Testis (tissue), 2 donors: ENCODE data around the gene IL34.

Source experiments
- POLR2A ChIP-seq: fragments of 450-650 bp; IDR thresholded peaks from one replicate; pipeline ENCODE4 v1.6.1; 2017; ENCODE audit warnings: antibody characterized with exemption, mild to moderate bottlenecking, moderate library complexity
- TF ChIP-seq, protein P1 (sequence below), 3 experiments: fragments of 450-650 bp in 2 of 3; fragments of 200-600 bp in 1 of 3; sonication (generic) in 1 of 3; IDR thresholded peaks; one replicate each; pipeline ENCODE4 v1.5.1; 2016 to 2019; ENCODE audit warnings: antibody characterized with exemption in 3 of 3, mild to moderate bottlenecking in 2 of 3, moderate library complexity in 1 of 3

DNA sequence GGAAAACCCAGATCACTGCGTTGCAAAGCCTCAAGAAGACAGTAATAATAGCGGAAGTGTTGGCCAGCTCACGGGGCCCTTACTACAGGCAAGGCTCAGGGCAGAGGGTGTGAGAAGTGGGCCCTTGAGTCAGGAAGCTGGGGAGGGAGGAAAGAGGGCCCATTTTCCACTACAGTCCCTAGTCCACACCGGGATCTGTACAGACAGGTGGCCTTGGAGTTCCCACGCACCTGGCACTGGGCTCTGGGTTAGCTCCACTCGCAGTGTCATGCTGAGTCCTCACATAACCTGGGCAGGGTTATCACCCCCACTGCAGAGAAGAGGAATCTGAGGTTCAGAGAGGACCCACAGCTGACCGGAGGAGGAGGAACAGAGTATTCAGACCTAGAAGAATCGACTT is 56.3 kb downstream of the IL34 start:
- TF ChIP-seq POLR2A: no peak
- TF ChIP-seq, protein P1, sequence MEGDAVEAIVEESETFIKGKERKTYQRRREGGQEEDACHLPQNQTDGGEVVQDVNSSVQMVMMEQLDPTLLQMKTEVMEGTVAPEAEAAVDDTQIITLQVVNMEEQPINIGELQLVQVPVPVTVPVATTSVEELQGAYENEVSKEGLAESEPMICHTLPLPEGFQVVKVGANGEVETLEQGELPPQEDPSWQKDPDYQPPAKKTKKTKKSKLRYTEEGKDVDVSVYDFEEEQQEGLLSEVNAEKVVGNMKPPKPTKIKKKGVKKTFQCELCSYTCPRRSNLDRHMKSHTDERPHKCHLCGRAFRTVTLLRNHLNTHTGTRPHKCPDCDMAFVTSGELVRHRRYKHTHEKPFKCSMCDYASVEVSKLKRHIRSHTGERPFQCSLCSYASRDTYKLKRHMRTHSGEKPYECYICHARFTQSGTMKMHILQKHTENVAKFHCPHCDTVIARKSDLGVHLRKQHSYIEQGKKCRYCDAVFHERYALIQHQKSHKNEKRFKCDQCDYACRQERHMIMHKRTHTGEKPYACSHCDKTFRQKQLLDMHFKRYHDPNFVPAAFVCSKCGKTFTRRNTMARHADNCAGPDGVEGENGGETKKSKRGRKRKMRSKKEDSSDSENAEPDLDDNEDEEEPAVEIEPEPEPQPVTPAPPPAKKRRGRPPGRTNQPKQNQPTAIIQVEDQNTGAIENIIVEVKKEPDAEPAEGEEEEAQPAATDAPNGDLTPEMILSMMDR (IDR thresholded peaks at IDR 0.05): no peak
